Prostate gland (tissue), 2 donors: ENCODE results near the gene LRRC74B.

Source experiments
- POLR2A ChIP-seq: fragments of 450-650 bp; IDR thresholded peaks from one replicate; pipeline ENCODE4 v1.6.1; 2016; ENCODE audit warnings: antibody characterized with exemption, mild to moderate bottlenecking
- POLR2AphosphoS5 ChIP-seq: sonication (generic); formaldehyde crosslinking; IDR thresholded peaks from one replicate; pipeline ENCODE4 v1.6.1; 2017; ENCODE audit warnings: antibody characterized with exemption
- TF ChIP-seq, protein P1 (sequence below), 4 experiments: fragments of 200-600 bp in 2 of 4; fragments of 450-650 bp in 2 of 4; sonication (generic) in 2 of 4; IDR thresholded peaks; 1 replicate in 3 of 4; 2 replicates in 1 of 4; pipeline ENCODE4 v1.5.1; 2016 to 2019; ENCODE audit warnings: antibody characterized with exemption in 4 of 4, mild to moderate bottlenecking in 2 of 4, moderate library complexity in 2 of 4

DNA sequence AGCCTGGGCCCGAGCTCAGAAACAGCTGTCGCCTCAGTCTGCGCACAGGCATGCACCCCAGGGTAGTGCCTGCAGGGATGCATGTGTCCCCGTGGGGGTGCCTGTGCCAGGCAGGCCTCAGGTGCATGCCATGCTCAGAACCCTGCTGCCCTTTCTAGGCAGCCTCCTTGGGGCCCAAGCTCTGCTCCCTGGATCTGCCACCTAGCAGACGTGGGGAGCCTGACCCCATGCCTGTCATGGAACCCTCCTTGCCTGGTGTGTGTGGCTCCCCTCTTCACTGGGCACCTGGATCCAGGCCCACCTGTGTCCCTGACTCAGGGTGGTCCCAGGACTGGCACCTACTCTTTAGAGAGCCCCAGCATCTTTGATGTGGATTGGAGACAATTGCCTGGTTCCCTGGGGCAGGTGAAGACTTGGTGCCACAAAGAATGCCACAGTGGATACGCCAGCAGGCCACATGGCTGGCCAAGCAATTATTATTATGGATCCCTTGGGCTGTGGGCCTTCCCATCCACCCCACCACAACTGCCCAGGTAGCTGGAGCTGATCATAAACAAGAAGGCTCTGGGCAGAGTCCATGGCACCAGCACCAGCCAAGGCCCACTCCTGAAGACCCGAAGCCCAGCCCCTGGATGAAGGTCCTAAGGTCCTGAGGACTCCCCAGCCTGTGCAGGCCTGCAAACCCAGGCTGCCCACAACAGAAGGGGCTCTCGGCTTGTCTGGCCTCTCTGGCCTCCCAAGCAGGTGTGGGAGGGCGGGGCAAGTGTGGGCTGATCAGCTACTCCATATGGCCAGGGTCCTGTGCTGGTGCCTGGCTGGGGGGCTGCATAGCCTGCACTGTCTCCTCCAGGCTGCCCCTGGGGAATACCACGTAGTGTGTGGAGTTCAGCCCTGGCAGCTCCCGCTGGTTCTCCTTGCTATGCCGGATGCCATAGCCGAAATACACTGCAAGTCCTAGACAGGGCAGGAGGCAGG lies 17.2 kb upstream of the LRRC74B start:
- TF ChIP-seq, protein P1, sequence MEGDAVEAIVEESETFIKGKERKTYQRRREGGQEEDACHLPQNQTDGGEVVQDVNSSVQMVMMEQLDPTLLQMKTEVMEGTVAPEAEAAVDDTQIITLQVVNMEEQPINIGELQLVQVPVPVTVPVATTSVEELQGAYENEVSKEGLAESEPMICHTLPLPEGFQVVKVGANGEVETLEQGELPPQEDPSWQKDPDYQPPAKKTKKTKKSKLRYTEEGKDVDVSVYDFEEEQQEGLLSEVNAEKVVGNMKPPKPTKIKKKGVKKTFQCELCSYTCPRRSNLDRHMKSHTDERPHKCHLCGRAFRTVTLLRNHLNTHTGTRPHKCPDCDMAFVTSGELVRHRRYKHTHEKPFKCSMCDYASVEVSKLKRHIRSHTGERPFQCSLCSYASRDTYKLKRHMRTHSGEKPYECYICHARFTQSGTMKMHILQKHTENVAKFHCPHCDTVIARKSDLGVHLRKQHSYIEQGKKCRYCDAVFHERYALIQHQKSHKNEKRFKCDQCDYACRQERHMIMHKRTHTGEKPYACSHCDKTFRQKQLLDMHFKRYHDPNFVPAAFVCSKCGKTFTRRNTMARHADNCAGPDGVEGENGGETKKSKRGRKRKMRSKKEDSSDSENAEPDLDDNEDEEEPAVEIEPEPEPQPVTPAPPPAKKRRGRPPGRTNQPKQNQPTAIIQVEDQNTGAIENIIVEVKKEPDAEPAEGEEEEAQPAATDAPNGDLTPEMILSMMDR (IDR thresholded peaks at IDR 0.05) = no peak
- TF ChIP-seq POLR2A = no peak
- TF ChIP-seq POLR2AphosphoS5 = no peak
